GM12873 (cell line): Measurements from ENCODE around the gene CEP162.

Source experiments
- TF ChIP-seq, protein P1 (sequence below): IDR thresholded peaks from 2 replicates; pipeline ENCODE4 v1.5.1; 2012; ENCODE audit warnings: low read depth, mild to moderate bottlenecking, moderate library complexity, low read length, control low read depth; ENCODE audit not compliant: insufficient read depth; ENCODE audit errors: missing control alignments

CEP162 gene

DNA sequence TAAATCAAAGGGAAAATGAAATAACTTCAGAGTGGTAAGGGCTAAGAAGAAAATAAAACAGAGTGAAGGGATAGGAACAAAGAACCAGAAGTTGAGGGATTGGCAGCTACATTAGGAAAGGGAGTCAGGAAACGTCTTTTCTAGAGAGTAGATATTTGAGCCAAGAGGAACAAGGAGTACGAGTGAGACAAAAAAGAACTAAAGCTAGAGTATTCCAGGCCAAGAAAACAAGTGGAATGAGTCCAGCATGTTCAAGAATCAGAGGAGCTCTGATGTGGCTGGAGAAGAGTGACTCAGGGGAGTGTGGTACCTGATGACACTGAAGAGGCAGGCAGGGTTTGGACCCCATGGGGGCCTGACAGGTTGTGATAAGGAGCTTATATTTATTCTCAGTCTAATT lies 66.3 kb downstream of the CEP162 start:
- TF ChIP-seq, protein P1, sequence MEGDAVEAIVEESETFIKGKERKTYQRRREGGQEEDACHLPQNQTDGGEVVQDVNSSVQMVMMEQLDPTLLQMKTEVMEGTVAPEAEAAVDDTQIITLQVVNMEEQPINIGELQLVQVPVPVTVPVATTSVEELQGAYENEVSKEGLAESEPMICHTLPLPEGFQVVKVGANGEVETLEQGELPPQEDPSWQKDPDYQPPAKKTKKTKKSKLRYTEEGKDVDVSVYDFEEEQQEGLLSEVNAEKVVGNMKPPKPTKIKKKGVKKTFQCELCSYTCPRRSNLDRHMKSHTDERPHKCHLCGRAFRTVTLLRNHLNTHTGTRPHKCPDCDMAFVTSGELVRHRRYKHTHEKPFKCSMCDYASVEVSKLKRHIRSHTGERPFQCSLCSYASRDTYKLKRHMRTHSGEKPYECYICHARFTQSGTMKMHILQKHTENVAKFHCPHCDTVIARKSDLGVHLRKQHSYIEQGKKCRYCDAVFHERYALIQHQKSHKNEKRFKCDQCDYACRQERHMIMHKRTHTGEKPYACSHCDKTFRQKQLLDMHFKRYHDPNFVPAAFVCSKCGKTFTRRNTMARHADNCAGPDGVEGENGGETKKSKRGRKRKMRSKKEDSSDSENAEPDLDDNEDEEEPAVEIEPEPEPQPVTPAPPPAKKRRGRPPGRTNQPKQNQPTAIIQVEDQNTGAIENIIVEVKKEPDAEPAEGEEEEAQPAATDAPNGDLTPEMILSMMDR = no peak

DNA sequence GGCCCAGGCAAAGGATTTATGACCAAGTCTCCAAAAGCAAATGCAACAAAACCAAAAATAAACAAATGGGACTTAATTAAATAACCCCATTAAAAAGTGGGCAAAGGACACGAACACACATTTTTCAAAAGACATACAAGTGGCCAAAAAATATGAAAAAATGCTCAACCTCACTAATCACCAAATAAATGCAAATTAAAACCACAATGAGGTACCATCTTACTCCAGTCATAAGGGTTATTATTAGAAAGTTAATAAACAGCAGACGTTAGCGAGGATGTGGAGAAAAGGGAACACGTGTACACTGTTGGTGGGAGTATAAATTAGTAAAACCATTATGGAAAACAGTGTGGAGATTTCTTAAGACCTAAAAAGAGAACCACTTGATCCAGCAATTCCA lies 71.1 kb downstream of the CEP162 start:
- TF ChIP-seq, protein P1 = no peak

DNA sequence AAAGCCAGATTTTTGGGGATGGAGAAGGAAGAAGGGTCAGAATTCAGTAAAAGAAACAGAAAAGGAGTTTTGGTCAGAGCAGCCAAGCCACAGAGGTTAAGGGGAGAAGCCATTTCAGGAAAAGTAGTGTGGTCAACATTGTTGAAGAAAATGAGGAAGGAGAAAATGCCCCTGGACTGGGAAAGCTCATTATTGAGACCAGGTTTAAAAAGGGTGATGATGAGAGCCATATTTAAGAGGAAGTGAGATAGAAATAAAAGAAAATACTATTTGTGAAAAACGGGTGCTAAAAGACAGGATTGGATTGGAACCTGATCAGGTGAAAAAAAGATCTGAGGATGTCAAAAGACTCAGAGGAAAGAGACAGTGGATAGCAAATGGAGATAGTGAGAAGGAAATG lies 75.8 kb downstream of the CEP162 start:
- TF ChIP-seq, protein P1 = no peak

GRCh38 chr6:84150705-84151104 lies 76.7 kb downstream of the CEP162 start:
- TF ChIP-seq, protein P1 = no peak

- TF ChIP-seq, protein P1 = no peak
Measured at GRCh38 chr6:84141521-84141920, 85.9 kb downstream of the CEP162 start.

- TF ChIP-seq, protein P1 = no peak
Measured at GRCh38 chr6:84139311-84139710, 88.1 kb downstream of the CEP162 start.

- TF ChIP-seq, protein P1 = no peak
Measured at GRCh38 chr6:84137989-84138575, 89.4 kb downstream of the CEP162 start.

DNA sequence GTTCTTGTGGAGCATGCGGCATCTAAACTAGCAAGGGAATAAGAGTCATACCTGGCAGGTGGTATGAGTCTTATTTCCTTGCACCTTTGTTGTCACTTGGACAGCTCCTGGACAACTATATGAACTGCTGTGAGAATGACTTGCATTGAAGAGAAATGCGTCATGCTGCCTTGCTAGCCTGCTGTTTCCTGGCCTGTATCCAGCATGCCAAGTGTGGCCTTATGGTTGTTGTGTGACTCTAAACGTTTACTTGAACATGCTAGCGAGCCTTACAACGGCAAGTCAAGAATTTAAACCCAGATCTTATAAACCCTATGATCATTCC lies 90.4 kb downstream of the CEP162 start:
- TF ChIP-seq, protein P1 = no peak
